HUES6 (cell line): ENCODE results near the gene RNF166.
A peak's percentile ranks its signal among the peaks of the same experiment; 100 is the strongest.

Experiments used
- H3K27ac ChIP-seq: 2 replicates; pipeline ENCODE4 v1.7.0; 2013; ENCODE audit warnings: low read depth, mild to moderate bottlenecking, low read length, inconsistent platforms
- H3K27me3 ChIP-seq: 2 replicates; pipeline ENCODE4 v1.6.1; 2013; ENCODE audit warnings: low read length; ENCODE audit not compliant: control insufficient read depth, insufficient read depth
- H3K36me3 ChIP-seq: 2 replicates; pipeline ENCODE4 v1.6.1; 2013; ENCODE audit warnings: low read length; ENCODE audit not compliant: control insufficient read depth, insufficient read depth
- H3K4me1 ChIP-seq: 2 replicates; pipeline ENCODE4 v1.6.1; 2013; ENCODE audit warnings: low read length; ENCODE audit not compliant: control insufficient read depth, insufficient read depth
- H3K4me3 ChIP-seq: 2 replicates; pipeline ENCODE4 v1.5.1; 2013; ENCODE audit warnings: low read depth, low read length
- H3K9ac ChIP-seq: one replicate; pipeline ENCODE4 v1.6.1; 2013; ENCODE audit warnings: mild to moderate bottlenecking, low read length
- H3K9me3 ChIP-seq: 2 replicates; pipeline ENCODE4 v1.6.1; 2013; ENCODE audit warnings: low read depth, low read length; ENCODE audit not compliant: control insufficient read depth, insufficient read depth

Gene RNF166

DNA sequence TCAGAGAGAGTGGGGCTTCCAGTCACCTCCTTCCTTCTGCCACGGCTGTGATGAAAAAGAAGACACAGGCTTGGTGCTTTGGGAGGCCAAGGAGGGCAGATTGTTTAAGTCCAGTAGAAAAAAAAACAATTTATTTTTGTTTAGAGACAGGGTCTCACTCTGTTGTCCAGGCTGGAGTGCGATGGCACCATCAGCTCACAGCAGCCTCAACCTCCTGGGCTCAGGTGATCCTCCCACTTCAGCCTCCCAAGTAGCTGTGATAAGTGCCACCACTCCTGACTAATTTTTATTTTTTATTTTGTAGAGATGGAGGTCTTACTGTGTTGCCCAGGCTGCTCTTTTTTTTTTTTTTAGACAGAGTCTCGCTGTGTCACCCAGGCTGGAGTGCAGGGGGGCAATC is 40.6 kb downstream of the RNF166 start:
- Histone ChIP-seq H3K4me1 (no peaks in the 10 kb centered on the region; the same call in 1 of the 2 replicates), H3K36me3 (peaks cover 7% of the 10 kb centered on the region), H3K27me3 (no peaks in the 10 kb centered on the region), H3K9ac (no peak overlapping the region), H3K9me3 (no peaks in the 10 kb centered on the region), H3K27ac (no peak overlapping the region), H3K4me3 (no peak overlapping the region)

DNA sequence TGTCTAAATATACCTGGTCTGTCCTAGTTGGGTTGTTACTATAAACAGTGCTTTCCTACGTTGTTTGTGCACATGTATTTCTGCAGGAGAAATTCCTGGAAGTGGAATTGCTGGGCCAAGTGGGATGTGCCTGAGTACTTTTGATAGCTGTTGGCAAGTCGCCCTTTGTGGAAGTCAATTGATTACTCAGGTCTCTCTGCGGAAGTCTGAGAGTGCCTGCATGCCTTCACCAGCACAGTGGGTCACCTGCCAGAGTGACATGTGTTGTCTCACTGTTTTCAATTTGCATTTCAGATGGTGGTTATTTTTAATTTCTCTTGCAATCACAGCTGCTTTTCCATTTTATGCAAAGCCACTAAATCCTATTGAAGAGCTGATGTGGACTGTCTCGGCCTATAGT is 41.1 kb downstream of the RNF166 start:
- Histone ChIP-seq H3K36me3 (peaks cover 7% of the 10 kb centered on the region), H3K9ac (no peak overlapping the region), H3K4me1 (no peaks in the 10 kb centered on the region; the same call in 1 of the 2 replicates), H3K9me3 (no peaks in the 10 kb centered on the region), H3K27ac (no peak overlapping the region), H3K4me3 (no peak overlapping the region), H3K27me3 (no peaks in the 10 kb centered on the region)

DNA sequence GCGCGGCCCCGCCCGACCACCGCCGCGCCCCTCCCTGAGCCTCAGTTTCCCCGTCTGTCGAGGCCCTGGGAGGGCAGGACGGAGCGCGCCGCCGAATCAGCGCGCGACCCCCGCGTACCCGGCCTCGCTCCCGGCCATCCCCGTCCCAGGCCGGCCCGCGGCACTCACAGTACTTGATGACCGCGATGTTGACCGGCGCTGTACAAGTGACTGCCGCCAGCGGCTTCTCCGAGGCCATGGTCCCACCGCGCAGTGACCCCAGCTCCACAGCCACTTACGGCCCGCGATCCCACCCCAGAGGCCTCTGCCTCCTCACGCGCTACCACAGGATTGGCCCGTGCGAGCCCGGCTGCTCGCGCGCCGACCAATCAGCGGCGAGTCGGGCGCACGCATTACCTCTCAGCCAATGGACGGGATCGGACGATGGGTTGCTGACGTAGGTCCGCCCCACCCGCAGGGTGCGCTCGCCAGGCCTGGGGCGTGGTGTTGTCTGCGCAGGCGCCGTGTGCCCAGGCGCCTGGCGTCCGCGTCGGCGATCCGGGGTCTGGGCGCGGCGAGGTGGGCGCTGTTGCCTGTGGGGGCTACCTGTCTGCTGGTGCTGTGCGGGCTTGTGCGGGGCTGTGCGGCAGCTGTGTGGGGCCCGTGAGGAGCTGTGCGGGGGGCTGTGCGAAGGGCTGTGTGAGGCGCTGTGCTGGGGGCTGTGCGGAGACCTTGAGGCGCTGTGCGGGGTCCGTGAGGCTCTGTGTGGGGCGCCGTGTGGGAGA is 43.2 kb downstream of the RNF166 start, which contains the start of gene MVD:
Gene MVD, minus strand, starts transcription at position 249 of the 764 bp plus-strand sequence. Its CDS starts 11 bp downstream, at position 238.
- Histone ChIP-seq H3K9ac (peak within 1 kb of the TSS; percentile 83), H3K4me3 (peak within 1 kb of the TSS; percentile 90), H3K36me3 (peaks cover 11% of the 10 kb centered on the region), H3K9me3 (no peaks in the 10 kb centered on the region), H3K27me3 (no peaks in the 10 kb centered on the region), H3K4me1 (no peaks in the 10 kb centered on the region; the same call in 1 of the 2 replicates), H3K27ac (peak within 1 kb of the TSS; percentile 63; the same call in 1 of the 2 replicates)

DNA sequence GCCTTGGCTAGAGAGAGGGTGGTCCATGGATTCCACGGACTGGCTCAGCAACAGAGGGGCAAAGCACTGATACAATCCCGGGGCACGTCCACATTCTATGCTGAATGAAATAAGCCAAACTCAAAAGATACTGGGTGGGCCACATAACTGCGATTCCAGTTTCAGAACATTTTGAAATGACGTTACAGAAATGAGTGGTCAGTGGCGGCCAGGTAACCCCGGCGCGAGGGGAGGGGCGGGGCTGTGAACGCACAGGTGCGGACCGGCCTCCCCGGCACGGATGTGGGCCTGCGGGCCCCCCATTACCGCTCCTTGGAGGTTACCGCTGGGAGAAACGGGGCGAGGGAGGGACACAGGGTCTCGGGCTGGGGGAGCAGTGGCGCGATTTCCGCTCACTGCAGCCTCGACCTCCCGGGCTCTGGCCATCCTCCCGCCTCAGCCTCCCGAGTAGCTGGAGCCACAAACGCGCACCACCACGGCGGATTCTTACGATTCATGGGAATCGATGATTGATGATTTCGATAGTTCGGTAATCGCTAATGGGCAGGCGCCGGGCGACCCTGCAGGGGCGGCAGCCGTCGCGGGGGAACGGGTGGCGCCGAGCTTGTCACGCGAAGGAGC is 43.9 kb downstream of the RNF166 start:
- H3K4me3 ChIP-seq, result peak overlapping the region; percentile 90
- H3K36me3 ChIP-seq, result peaks cover 17% of the 10 kb centered on the region
- H3K27me3 ChIP-seq, result no peaks in the 10 kb centered on the region
- no peak overlapping the region; the same call in 1 of the 2 replicates for H3K27ac ChIP-seq
- no peaks in the 10 kb centered on the region for H3K9me3 ChIP-seq
- peak overlapping the region; percentile 72 for H3K9ac ChIP-seq
- no peaks in the 10 kb centered on the region; the same call in 1 of the 2 replicates for H3K4me1 ChIP-seq

DNA sequence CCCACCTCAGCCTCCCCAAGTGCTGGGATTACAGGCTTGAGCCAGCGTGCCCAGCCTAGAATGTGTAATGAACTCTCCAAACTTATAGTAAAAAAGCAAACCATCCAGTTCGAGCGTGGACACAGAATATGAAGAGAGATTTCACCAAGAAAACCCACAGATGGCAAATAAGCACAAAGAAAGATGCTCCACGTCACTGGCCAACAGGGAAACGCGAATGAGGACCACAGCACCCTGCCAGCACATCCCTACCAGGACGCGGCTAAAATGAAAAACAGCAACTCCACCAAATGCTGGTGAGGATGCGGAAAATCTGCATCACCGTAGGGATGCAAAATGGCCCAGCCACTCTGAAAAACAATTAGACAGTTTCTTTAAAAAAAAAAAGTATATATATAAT is 44.7 kb downstream of the RNF166 start:
- no peak overlapping the region for H3K27ac ChIP-seq
- no peaks in the 10 kb centered on the region for H3K9me3 ChIP-seq
- peaks cover 25% of the 10 kb centered on the region for H3K36me3 ChIP-seq
- no peak overlapping the region for H3K4me3 ChIP-seq
- no peak overlapping the region for H3K9ac ChIP-seq
- no peaks in the 10 kb centered on the region for H3K27me3 ChIP-seq
- H3K4me1 ChIP-seq, result no peaks in the 10 kb centered on the region; the same call in 1 of the 2 replicates

DNA sequence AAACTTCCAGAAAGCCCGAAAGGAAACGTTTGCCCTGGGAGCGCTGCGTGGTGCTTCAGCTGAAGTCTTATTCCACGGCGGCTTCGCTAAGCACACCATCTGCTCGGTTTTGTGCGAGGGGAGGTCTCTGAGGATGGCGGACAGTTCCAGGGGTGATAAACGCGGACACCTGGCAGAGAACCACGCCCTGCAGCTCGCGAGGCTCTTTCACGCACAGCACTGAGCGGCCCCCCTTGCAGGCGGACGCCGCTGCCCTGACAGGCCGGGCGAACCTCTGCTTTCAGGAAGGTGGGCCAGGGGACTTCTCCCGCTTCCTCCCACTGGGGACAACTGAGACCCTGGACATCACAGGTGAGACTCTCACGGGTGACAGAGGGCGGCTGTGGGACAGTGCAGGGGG is 47.0 kb downstream of the RNF166 start:
- Histone ChIP-seq H3K27ac (no peak overlapping the region), H3K9ac (no peak overlapping the region), H3K27me3 (no peaks in the 10 kb centered on the region), H3K36me3 (peaks cover 41% of the 10 kb centered on the region), H3K9me3 (no peaks in the 10 kb centered on the region), H3K4me3 (no peak overlapping the region), H3K4me1 (no peaks in the 10 kb centered on the region; the same call in 1 of the 2 replicates)

DNA sequence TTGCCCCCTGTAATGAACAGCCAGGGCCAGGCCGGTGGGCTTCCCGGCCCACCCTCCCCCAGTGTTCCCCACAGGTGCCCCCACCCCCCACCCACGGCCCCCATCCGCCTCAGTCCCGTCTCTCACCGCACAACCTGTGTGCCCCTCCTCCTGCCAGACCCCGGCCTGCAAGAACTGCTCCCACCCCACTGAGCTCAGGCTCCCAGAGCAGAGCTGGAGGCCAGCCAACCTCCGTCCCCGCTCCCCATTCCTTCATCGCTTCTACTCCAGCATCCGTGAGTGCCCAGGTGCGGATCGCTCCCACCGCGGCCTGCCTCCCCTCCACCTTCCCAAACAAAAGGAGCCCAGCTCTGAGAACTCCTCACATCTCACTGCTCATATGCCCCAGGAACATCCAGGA is 47.5 kb downstream of the RNF166 start:
- Histone ChIP-seq H3K36me3 (peaks cover 45% of the 10 kb centered on the region), H3K9me3 (no peaks in the 10 kb centered on the region), H3K4me1 (no peaks in the 10 kb centered on the region; the same call in 1 of the 2 replicates), H3K9ac (no peak overlapping the region), H3K27me3 (no peaks in the 10 kb centered on the region), H3K27ac (no peak overlapping the region), H3K4me3 (no peak overlapping the region)

DNA sequence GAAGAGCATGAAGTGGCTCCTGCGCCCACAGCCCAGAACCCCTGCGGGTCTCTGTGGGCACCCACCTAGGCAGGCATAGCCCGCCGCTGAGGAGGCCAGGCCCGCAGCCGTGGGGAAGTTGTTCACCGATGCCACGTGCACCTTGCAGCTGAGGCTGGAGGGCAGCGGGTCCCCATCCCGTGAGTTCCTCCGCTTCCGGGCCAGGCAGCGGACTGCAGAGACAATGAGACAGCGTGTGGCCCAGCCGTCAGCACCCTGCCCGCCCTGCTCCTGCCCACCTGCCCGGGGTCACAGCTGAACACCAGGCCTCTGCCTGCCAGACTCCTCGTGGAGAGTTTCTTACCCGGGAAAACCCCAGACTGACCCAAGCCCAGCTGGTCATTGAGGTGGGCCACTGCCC is 48.8 kb downstream of the RNF166 start:
- Histone ChIP-seq H3K4me1 (no peaks in the 10 kb centered on the region; the same call in 1 of the 2 replicates), H3K9ac (no peak overlapping the region), H3K27ac (no peak overlapping the region), H3K27me3 (no peaks in the 10 kb centered on the region), H3K4me3 (no peak overlapping the region), H3K36me3 (peaks cover 51% of the 10 kb centered on the region), H3K9me3 (no peaks in the 10 kb centered on the region)

DNA sequence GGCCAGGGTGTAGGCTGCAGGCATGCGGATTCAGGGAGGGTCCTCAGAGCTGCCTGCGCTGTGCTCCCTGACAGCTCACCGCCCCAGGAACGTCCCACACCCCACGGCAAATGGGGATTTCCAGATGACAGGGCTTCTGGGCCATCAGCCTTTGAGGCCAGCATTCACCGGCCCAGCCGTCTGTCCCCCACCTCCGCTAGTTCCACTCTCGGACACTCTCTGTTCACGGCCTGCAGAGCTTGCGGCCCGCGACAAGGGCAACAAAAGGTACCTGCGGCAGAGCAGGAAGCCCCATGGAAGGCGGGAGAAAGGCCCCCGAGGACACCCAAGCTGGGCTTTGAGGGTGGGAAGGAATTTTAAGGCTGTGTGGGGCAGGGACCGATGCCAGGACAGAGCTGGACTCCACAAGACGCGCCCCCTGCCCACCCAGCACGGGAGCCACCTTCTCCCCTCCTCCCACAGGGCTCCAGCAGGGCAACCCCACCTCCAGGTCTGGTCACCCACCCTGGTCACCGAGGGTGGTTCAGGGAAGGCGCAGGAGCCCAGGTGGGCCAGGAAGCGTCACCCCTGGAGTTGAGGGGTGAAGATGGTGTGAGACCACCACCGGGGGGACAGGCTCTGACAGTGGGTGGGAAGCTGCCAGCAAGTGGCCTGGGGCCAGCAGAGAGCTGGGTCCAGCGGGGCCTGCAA is 49.8 kb downstream of the RNF166 start:
- peaks cover 56% of the 10 kb centered on the region for H3K36me3 ChIP-seq
- no peak overlapping the region for H3K9ac ChIP-seq
- H3K27ac ChIP-seq, result no peak overlapping the region
- H3K4me1 ChIP-seq, result peaks cover 4% of the 10 kb centered on the region
- no peaks in the 10 kb centered on the region for H3K9me3 ChIP-seq
- H3K4me3 ChIP-seq, result no peak overlapping the region
- H3K27me3 ChIP-seq, result no peaks in the 10 kb centered on the region

DNA sequence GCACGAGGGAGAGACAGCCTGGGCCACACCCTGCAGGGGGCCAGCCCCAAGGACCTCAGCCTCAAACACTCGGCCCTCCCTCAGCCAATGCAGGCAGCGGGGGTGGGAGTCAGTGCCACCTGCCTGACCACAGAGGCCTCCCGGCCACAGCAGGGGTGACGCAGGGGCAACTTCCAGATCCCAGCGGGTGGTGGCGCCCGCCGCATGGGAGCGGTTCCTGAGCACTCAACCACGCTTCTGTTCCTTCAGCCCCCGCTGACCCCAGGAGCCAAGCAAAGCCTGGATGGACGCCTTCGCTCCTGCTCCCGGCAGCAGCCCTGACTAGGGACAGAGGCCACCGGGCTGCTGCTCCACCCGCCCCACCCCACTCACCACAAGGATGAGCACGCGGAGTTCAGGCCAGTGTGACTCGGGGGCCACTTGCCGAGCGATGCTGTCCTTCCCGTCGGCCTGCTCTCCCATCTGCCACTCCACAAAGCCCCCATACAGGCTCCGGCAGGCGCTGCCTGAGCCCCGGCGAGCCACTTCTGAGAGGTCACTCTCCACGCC is 50.4 kb downstream of the RNF166 start:
- Histone ChIP-seq H3K9ac (no peak overlapping the region), H3K9me3 (no peaks in the 10 kb centered on the region), H3K4me1 (peaks cover 8% of the 10 kb centered on the region), H3K27ac (no peak overlapping the region), H3K36me3 (peaks cover 56% of the 10 kb centered on the region), H3K4me3 (no peak overlapping the region), H3K27me3 (no peaks in the 10 kb centered on the region)
